KMS-11 (cell line): ENCODE data around the gene CACNA1E.

Source experiments
- H2AFZ ChIP-seq: fragments of 200-600 bp; sonication (generic); 2 replicates; pipeline ENCODE4 v1.6.1; 2016; ENCODE audit warnings: antibody characterized with exemption, mixed run types, low read depth
- H3K27ac ChIP-seq: fragments of 200-600 bp; sonication (generic); 2 replicates; pipeline ENCODE4 v1.6.1; 2016; ENCODE audit warnings: mild to moderate bottlenecking, mixed run types
- H3K27me3 ChIP-seq: fragments of 200-600 bp; sonication (generic); 2 replicates; pipeline ENCODE4 v1.6.1; 2017; ENCODE audit warnings: mild to moderate bottlenecking, low read depth, mixed run types, moderate library complexity; ENCODE audit not compliant: insufficient read depth
- H3K36me3 ChIP-seq: fragments of 200-600 bp; sonication (generic); 2 replicates; pipeline ENCODE4 v1.6.1; 2017; ENCODE audit warnings: mild to moderate bottlenecking, mixed run types; ENCODE audit not compliant: insufficient read depth
- H3K4me1 ChIP-seq: fragments of 200-600 bp; sonication (generic); 2 replicates; pipeline ENCODE4 v1.6.1; 2016; ENCODE audit warnings: mild to moderate bottlenecking, low read depth, mixed run types; ENCODE audit not compliant: poor library complexity, severe bottlenecking
- H3K4me2 ChIP-seq: fragments of 200-600 bp; sonication (generic); 2 replicates; pipeline ENCODE4 v1.7.0; 2016; ENCODE audit warnings: mild to moderate bottlenecking, mixed run types
- H3K4me3 ChIP-seq: fragments of 200-600 bp; sonication (generic); IDR thresholded peaks from 2 replicates; pipeline ENCODE4 v1.6.1; 2017; ENCODE audit warnings: low read depth, low read length, mixed read lengths; ENCODE audit not compliant: insufficient read depth
- H3K79me2 ChIP-seq: fragments of 200-600 bp; sonication (generic); 2 replicates; pipeline ENCODE4 v1.6.1; 2016; ENCODE audit warnings: low read depth, mixed run types; ENCODE audit not compliant: insufficient read depth
- H3K9ac ChIP-seq: fragments of 200-600 bp; sonication (generic); 2 replicates; pipeline ENCODE4 v1.6.1; 2016; ENCODE audit warnings: mild to moderate bottlenecking, mixed run types
- H4K20me1 ChIP-seq: fragments of 200-600 bp; sonication (generic); 2 replicates; pipeline ENCODE4 v1.6.1; 2016; ENCODE audit warnings: mild to moderate bottlenecking, mixed run types; ENCODE audit not compliant: insufficient read depth
- TF ChIP-seq, protein P1 (sequence below): fragments of 200-600 bp; sonication (generic); conservative IDR thresholded peaks from 2 replicates; pipeline ENCODE4 v1.6.1; 2017; ENCODE audit warnings: low read depth, mild to moderate bottlenecking, antibody characterized with exemption, low read length, moderate library complexity, mixed read lengths

CACNA1E gene

DNA sequence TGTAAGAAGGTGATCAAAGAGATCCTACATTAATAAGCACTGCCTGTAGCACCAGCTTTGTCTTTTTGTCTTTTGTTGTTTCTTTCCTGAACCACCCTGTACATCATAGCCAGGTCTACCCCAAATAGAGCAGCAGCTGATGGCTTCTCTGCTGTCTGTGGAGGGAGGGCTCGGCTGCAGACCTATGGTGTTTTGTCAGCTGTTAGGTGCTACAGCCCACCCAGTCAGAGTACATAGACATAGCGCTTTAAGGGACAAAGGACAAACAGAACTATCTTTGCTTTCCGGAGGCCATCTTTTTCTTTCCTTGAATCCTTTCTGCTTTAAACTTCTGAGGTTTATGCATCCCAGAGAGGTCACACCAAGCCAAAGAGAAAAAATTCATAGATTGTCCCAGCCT is 320.1 kb downstream of the CACNA1E start:
- H3K4me1 ChIP-seq, result no peaks in the 10 kb centered on the region
- H3K36me3 ChIP-seq, result no peaks in the 10 kb centered on the region
- H3K27me3 ChIP-seq, result no peaks in the 10 kb centered on the region
- H3K4me3 ChIP-seq, result no peak overlapping the region
- no peaks in the 10 kb centered on the region for H4K20me1 ChIP-seq
- no peak overlapping the region for H3K4me2 ChIP-seq
- no peak overlapping the region for H3K9ac ChIP-seq
- no peak overlapping the region for H2AFZ ChIP-seq
- H3K27ac ChIP-seq, result no peak overlapping the region
- no peaks in the 10 kb centered on the region for H3K79me2 ChIP-seq
- TF ChIP-seq, protein P1, sequence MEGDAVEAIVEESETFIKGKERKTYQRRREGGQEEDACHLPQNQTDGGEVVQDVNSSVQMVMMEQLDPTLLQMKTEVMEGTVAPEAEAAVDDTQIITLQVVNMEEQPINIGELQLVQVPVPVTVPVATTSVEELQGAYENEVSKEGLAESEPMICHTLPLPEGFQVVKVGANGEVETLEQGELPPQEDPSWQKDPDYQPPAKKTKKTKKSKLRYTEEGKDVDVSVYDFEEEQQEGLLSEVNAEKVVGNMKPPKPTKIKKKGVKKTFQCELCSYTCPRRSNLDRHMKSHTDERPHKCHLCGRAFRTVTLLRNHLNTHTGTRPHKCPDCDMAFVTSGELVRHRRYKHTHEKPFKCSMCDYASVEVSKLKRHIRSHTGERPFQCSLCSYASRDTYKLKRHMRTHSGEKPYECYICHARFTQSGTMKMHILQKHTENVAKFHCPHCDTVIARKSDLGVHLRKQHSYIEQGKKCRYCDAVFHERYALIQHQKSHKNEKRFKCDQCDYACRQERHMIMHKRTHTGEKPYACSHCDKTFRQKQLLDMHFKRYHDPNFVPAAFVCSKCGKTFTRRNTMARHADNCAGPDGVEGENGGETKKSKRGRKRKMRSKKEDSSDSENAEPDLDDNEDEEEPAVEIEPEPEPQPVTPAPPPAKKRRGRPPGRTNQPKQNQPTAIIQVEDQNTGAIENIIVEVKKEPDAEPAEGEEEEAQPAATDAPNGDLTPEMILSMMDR, result no peak

DNA sequence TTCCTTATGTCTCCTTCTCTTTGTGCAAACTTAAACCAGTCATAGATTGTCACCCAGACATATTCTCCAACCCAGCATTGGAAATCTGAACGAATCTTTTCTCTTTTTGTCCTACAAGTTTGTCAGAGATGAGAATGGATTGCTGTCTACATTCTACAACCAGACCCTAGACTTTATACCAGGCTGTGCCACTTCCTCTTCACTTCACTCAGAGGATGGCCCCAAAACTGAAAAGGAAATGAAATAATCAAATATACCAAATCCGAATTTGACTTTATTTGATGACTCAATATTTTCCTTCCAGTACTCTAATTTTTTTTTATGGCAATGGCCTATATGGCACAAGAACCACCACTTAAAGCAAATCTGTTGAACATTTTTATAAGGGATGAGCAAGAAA is 321.7 kb downstream of the CACNA1E start:
- Histone ChIP-seq H3K27ac (no peak overlapping the region), H4K20me1 (no peaks in the 10 kb centered on the region), H3K79me2 (no peaks in the 10 kb centered on the region), H3K4me3 (no peak overlapping the region), H3K4me1 (no peaks in the 10 kb centered on the region), H3K27me3 (no peaks in the 10 kb centered on the region), H3K36me3 (no peaks in the 10 kb centered on the region), H3K4me2 (no peak overlapping the region), H3K9ac (no peak overlapping the region), H2AFZ (no peak overlapping the region)
- TF ChIP-seq, protein P1, result no peak

DNA sequence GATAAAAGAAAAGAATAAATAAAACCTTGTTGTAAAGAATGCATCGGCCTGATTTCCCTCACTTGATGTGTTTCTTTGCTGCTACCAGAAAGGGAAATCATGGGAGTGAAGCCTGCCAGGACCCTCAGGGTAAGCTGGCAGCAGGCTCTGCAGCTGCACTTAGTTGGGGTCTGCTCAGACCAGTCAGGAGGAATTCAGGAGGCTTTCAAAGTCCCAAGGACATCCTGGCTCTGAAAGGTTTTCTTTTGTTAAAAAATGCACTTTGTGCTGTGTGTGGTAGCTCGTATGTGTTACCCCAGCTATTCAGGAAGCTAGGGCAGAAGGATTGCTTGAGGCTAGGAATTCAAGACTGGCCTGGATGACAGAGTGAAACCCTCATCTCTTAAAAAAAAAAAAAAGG is 323.4 kb downstream of the CACNA1E start:
- Histone ChIP-seq H4K20me1 (no peaks in the 10 kb centered on the region), H3K79me2 (no peaks in the 10 kb centered on the region), H2AFZ (no peak overlapping the region), H3K27me3 (no peaks in the 10 kb centered on the region), H3K36me3 (no peaks in the 10 kb centered on the region), H3K4me2 (no peak overlapping the region), H3K4me3 (no peak overlapping the region), H3K27ac (no peak overlapping the region), H3K4me1 (no peaks in the 10 kb centered on the region), H3K9ac (no peak overlapping the region)
- TF ChIP-seq, protein P1, result no peak

DNA sequence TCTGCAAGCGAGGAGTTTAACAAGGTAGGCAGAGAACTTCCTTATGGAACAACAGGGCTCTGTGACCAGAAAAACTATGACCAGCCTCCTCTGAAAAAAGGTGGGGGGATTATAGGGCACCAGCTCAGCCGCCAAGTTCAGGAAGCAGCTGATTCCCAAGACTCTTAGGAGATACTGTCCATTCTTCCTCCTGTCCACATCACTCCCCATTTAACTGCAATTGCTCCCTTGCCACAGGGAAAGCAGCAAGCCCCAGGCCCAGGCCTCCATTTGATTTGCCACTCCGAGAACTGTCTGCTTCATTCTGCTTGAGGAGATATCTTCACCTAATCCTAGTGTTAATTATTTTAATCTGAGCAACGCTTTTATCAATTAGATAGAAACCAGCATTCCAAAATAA is 323.9 kb downstream of the CACNA1E start:
- TF ChIP-seq, protein P1, result no peak
- Histone ChIP-seq H3K4me2 (no peak overlapping the region), H3K27ac (no peak overlapping the region), H3K36me3 (no peaks in the 10 kb centered on the region), H4K20me1 (no peaks in the 10 kb centered on the region), H3K4me3 (no peak overlapping the region), H3K79me2 (no peaks in the 10 kb centered on the region), H3K4me1 (no peaks in the 10 kb centered on the region), H3K27me3 (no peaks in the 10 kb centered on the region), H2AFZ (no peak overlapping the region), H3K9ac (no peak overlapping the region)
